GM13976 (cell line): ENCODE measurements around the gene KRTCAP2.
"Not testable (repeated sequence)": the region's sequence is repeated elsewhere in the genome, so short reads cannot be mapped to it uniquely, and the experiment has no call there.

ENCODE experiments used
- DNase-seq: peaks from one replicate; pipeline ENCODE4 v3.0.0; 2012; ENCODE audit warnings: low spot score
- CTCF ChIP-seq: IDR thresholded peaks from 2 replicates; pipeline ENCODE4 v1.5.1; 2012; ENCODE audit warnings: borderline replicate concordance, mild to moderate bottlenecking; ENCODE audit not compliant: insufficient read depth; ENCODE audit errors: extremely low read depth, missing control alignments, control extremely low read depth
- in situ Hi-C: fragments of 300-500 bp; cut with MboI; formaldehyde crosslinking; loops from one replicate; pipeline ENCODE4 v1.12.0; 2022; ENCODE audit warnings: low sequenced_read_pairs, mixed read lengths, inconsistent platforms; ENCODE audit not compliant: unreplicated experiment

KRTCAP2 gene

GRCh38 chr1:155170806-155171205, 2.3 kb downstream of the KRTCAP2 start:
- no peak for TF ChIP-seq CTCF
- no peak for DNase-seq
- in situ Hi-C loops = no loop called here

- in situ Hi-C loops = no loop called here
- DNase-seq = no peak
- TF ChIP-seq CTCF = no peak
Observed at GRCh38 chr1:155170101-155170785, 2.9 kb downstream of the KRTCAP2 start.

GRCh38 chr1:155169541-155169940, 3.6 kb downstream of the KRTCAP2 start:
- no peak for DNase-seq
- in situ Hi-C loops = loop anchor here (5.0 kb wide), 1 partner anchor 77 kb away; no protein-coding TSS in a partner anchor

GRCh38 chr1:155168456-155169210, 4.5 kb downstream of the KRTCAP2 start:
- DNase-seq = no peak
- in situ Hi-C loops = loop anchor here (5.0 kb wide), 1 partner anchor 76 kb away; no protein-coding TSS in a partner anchor
- TF ChIP-seq CTCF = no peak

More at GRCh38 chr1:155169541-155169940, 3.6 kb downstream of the KRTCAP2 start:
- no peak for TF ChIP-seq CTCF

- in situ Hi-C loops = loop anchor here (5.0 kb wide), 1 partner anchor 76 kb away; no protein-coding TSS in a partner anchor
- DNase-seq = not testable (repeated sequence)
Observed at GRCh38 chr1:155168105-155168445, 5.0 kb downstream of the KRTCAP2 start.

- peak; percentile 91 for TF ChIP-seq CTCF
- DNase-seq = peak; percentile 85
- in situ Hi-C loops = loop anchor here (5.0 kb wide), 1 partner anchor 75 kb away; no protein-coding TSS in a partner anchor
Observed at GRCh38 chr1:155167166-155168104, 5.7 kb downstream of the KRTCAP2 start.
